KMS-11 (cell line): Measurements from ENCODE around the gene TSEN15.

ENCODE experiments used
- H2AFZ ChIP-seq: fragments of 200-600 bp; sonication (generic); 2 replicates; pipeline ENCODE4 v1.6.1; 2016; ENCODE audit warnings: antibody characterized with exemption, mixed run types, low read depth
- H3K27ac ChIP-seq: fragments of 200-600 bp; sonication (generic); 2 replicates; pipeline ENCODE4 v1.6.1; 2016; ENCODE audit warnings: mild to moderate bottlenecking, mixed run types
- H3K27me3 ChIP-seq: fragments of 200-600 bp; sonication (generic); 2 replicates; pipeline ENCODE4 v1.6.1; 2017; ENCODE audit warnings: mild to moderate bottlenecking, low read depth, mixed run types, moderate library complexity; ENCODE audit not compliant: insufficient read depth
- H3K36me3 ChIP-seq: fragments of 200-600 bp; sonication (generic); 2 replicates; pipeline ENCODE4 v1.6.1; 2017; ENCODE audit warnings: mild to moderate bottlenecking, mixed run types; ENCODE audit not compliant: insufficient read depth
- H3K4me1 ChIP-seq: fragments of 200-600 bp; sonication (generic); 2 replicates; pipeline ENCODE4 v1.6.1; 2016; ENCODE audit warnings: mild to moderate bottlenecking, low read depth, mixed run types; ENCODE audit not compliant: poor library complexity, severe bottlenecking
- H3K4me2 ChIP-seq: fragments of 200-600 bp; sonication (generic); 2 replicates; pipeline ENCODE4 v1.7.0; 2016; ENCODE audit warnings: mild to moderate bottlenecking, mixed run types
- H3K4me3 ChIP-seq: fragments of 200-600 bp; sonication (generic); IDR thresholded peaks from 2 replicates; pipeline ENCODE4 v1.6.1; 2017; ENCODE audit warnings: low read depth, low read length, mixed read lengths; ENCODE audit not compliant: insufficient read depth
- H3K79me2 ChIP-seq: fragments of 200-600 bp; sonication (generic); 2 replicates; pipeline ENCODE4 v1.6.1; 2016; ENCODE audit warnings: low read depth, mixed run types; ENCODE audit not compliant: insufficient read depth
- H3K9ac ChIP-seq: fragments of 200-600 bp; sonication (generic); 2 replicates; pipeline ENCODE4 v1.6.1; 2016; ENCODE audit warnings: mild to moderate bottlenecking, mixed run types
- H4K20me1 ChIP-seq: fragments of 200-600 bp; sonication (generic); 2 replicates; pipeline ENCODE4 v1.6.1; 2016; ENCODE audit warnings: mild to moderate bottlenecking, mixed run types; ENCODE audit not compliant: insufficient read depth
- TF ChIP-seq, protein P1 (sequence below): fragments of 200-600 bp; sonication (generic); conservative IDR thresholded peaks from 2 replicates; pipeline ENCODE4 v1.6.1; 2017; ENCODE audit warnings: low read depth, mild to moderate bottlenecking, antibody characterized with exemption, low read length, moderate library complexity, mixed read lengths

TSEN15 gene

DNA sequence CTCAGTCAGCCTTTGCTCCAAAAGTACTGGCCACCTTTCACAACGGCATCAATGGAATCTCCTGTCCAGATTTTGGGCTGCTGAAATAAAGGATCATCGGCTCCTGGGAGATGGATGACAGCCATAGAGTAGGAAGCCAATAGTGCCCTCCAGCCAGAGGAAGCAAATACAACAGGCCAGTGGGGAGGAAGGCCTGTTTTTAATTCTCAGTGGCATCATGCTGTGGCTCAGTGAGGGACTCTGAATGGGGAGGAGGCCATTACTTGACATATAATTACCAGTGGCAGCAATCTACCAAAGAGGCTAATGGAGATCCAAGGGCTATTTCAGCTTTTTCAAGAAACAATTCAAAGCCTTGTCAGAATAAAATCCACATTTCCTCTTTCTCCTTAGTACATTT, 40.7 kb upstream of the TSEN15 start:
- Histone ChIP-seq H3K79me2 (no peaks in the 10 kb centered on the region), H4K20me1 (no peaks in the 10 kb centered on the region), H3K27ac (no peak overlapping the region), H3K4me3 (no peak overlapping the region), H3K9ac (no peak overlapping the region), H3K4me1 (no peaks in the 10 kb centered on the region), H2AFZ (no peak overlapping the region), H3K4me2 (no peak overlapping the region), H3K27me3 (no peaks in the 10 kb centered on the region), H3K36me3 (no peaks in the 10 kb centered on the region)
- TF ChIP-seq, protein P1, sequence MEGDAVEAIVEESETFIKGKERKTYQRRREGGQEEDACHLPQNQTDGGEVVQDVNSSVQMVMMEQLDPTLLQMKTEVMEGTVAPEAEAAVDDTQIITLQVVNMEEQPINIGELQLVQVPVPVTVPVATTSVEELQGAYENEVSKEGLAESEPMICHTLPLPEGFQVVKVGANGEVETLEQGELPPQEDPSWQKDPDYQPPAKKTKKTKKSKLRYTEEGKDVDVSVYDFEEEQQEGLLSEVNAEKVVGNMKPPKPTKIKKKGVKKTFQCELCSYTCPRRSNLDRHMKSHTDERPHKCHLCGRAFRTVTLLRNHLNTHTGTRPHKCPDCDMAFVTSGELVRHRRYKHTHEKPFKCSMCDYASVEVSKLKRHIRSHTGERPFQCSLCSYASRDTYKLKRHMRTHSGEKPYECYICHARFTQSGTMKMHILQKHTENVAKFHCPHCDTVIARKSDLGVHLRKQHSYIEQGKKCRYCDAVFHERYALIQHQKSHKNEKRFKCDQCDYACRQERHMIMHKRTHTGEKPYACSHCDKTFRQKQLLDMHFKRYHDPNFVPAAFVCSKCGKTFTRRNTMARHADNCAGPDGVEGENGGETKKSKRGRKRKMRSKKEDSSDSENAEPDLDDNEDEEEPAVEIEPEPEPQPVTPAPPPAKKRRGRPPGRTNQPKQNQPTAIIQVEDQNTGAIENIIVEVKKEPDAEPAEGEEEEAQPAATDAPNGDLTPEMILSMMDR = no peak

DNA sequence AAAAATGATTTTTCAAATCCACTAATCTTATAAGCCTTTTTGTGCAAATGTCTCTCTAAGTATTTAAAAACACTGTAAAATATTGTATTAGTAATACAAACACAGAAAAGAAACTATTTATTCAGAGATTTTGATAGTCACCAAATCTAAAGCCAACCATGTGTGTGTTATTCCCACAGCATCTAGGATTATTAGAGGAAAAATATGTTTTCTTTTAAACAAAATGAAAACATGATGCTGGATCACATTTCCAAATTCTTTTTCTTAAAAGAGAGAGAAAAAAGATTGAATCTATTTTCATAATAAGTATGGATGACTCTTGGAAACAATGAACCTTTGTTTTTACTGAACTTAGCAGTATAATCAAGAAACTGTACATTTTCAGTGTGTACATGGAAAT, 39.3 kb upstream of the TSEN15 start:
- Histone ChIP-seq H3K4me2 (no peak overlapping the region), H3K79me2 (no peaks in the 10 kb centered on the region), H3K27me3 (no peaks in the 10 kb centered on the region), H3K27ac (no peak overlapping the region), H3K4me3 (no peak overlapping the region), H3K4me1 (no peaks in the 10 kb centered on the region), H3K36me3 (no peaks in the 10 kb centered on the region), H3K9ac (no peak overlapping the region), H2AFZ (no peak overlapping the region), H4K20me1 (no peaks in the 10 kb centered on the region)
- TF ChIP-seq, protein P1 = no peak

DNA sequence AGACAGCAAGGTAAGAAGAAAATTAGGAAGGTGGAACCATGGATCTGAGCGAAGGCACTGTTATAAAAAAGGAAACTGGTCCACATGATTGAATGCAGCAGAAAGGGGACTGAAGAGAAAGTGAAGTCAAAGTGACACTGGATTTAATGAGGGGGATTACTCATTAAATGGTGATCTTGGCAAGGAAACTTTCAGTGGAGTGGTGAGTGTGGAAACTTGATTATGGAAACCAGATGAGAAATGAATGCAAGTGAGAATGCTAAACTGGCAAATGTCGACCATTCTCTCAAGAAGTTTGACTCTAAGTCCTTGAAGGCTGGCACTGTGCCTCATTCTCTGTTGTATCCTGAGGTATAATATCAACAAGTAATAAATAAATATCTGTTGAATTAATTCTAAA, 37.3 kb upstream of the TSEN15 start:
- Histone ChIP-seq H3K4me3 (no peak overlapping the region), H3K4me1 (no peaks in the 10 kb centered on the region), H3K9ac (no peak overlapping the region), H3K27ac (no peak overlapping the region), H3K36me3 (no peaks in the 10 kb centered on the region), H3K27me3 (no peaks in the 10 kb centered on the region), H2AFZ (no peak overlapping the region), H3K79me2 (no peaks in the 10 kb centered on the region), H3K4me2 (no peak overlapping the region), H4K20me1 (no peaks in the 10 kb centered on the region)
- TF ChIP-seq, protein P1 = no peak

DNA sequence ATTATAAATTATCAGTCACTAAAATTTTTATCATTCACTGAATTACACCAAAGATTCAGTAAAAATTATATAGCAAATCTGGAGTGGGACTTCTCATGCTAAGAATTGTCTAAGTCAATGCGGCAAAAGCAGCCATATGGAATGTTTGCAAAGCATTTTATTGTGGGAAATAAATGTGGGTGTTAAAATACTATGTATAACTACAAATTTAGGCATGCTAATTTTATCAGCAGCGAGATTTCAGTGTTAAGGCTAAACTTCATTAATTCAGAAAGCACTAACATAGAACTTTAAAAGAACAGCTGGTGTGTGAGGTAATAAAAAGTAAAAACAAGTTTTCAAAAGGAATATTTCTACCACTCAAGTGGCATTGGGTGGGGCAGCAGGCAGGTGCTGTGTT, 35.4 kb upstream of the TSEN15 start:
- Histone ChIP-seq H3K27me3 (no peaks in the 10 kb centered on the region), H3K36me3 (no peaks in the 10 kb centered on the region), H3K4me3 (no peak overlapping the region), H2AFZ (no peak overlapping the region), H4K20me1 (no peaks in the 10 kb centered on the region), H3K9ac (no peak overlapping the region), H3K27ac (no peak overlapping the region), H3K4me2 (no peak overlapping the region), H3K79me2 (no peaks in the 10 kb centered on the region), H3K4me1 (no peaks in the 10 kb centered on the region)
- TF ChIP-seq, protein P1 = no peak

DNA sequence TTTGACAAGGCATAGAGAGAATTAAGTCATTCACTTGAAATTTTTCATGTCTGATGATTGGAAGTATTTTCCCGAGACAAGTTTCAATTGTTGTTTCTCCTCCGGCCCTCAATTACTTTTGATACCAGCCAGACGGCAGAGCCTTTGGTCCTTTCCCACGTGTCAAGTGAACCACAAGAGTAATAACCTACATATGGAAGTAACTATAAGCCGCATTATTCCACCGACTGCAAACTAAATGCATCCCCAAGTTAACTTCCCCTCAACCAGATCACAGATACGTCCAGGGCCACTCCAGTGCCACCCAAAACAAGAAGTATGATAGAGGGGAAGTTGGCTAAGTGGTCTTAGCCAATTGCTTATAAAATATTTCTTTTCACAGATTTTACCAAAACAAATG, 34.2 kb upstream of the TSEN15 start:
- no peaks in the 10 kb centered on the region for H3K4me1 ChIP-seq
- no peaks in the 10 kb centered on the region for H3K27me3 ChIP-seq
- H4K20me1 ChIP-seq = no peaks in the 10 kb centered on the region
- H3K9ac ChIP-seq = no peak overlapping the region
- no peak overlapping the region for H3K27ac ChIP-seq
- H3K4me2 ChIP-seq = no peak overlapping the region
- H3K36me3 ChIP-seq = no peaks in the 10 kb centered on the region
- TF ChIP-seq, protein P1 = no peak
- no peaks in the 10 kb centered on the region for H3K79me2 ChIP-seq
- no peak overlapping the region for H3K4me3 ChIP-seq
- no peak overlapping the region for H2AFZ ChIP-seq
